Raji (cell line): Measurements from ENCODE around the gene C1QTNF7.

ENCODE experiments used
- POLR2A ChIP-seq: IDR thresholded peaks from 2 replicates; pipeline ENCODE4 v1.6.1; 2011; ENCODE audit warnings: low read depth, low read length, control low read depth; ENCODE audit not compliant: insufficient read depth

C1QTNF7 gene

GRCh38 chr4:15405018-15405417, 22.8 kb upstream of the C1QTNF7 start:
- no peak for TF ChIP-seq POLR2A

GRCh38 chr4:15410750-15411149, 17.1 kb upstream of the C1QTNF7 start:
- no peak for TF ChIP-seq POLR2A

GRCh38 chr4:15412461-15412860, 15.4 kb upstream of the C1QTNF7 start:
- TF ChIP-seq POLR2A, result no peak

- TF ChIP-seq POLR2A, result no peak
Measured at GRCh38 chr4:15413010-15413622, 14.7 kb upstream of the C1QTNF7 start.

- no peak for TF ChIP-seq POLR2A
Measured at GRCh38 chr4:15413623-15414019, 14.2 kb upstream of the C1QTNF7 start.

- no peak for TF ChIP-seq POLR2A
Measured at GRCh38 chr4:15414551-15415091, 13.2 kb upstream of the C1QTNF7 start.

GRCh38 chr4:15416357-15417232, 11.2 kb upstream of the C1QTNF7 start:
- no peak for TF ChIP-seq POLR2A

GRCh38 chr4:15417233-15417660, 10.6 kb upstream of the C1QTNF7 start:
- no peak for TF ChIP-seq POLR2A

GRCh38 chr4:15418956-15419355, 8.9 kb upstream of the C1QTNF7 start:
- TF ChIP-seq POLR2A, result no peak

- TF ChIP-seq POLR2A, result no peak
Measured at GRCh38 chr4:15420642-15421041, 7.2 kb upstream of the C1QTNF7 start.

GRCh38 chr4:15423285-15423711, 4.5 kb upstream of the C1QTNF7 start:
- TF ChIP-seq POLR2A, result no peak

GRCh38 chr4:15425520-15425919, 2.3 kb upstream of the C1QTNF7 start:
- no peak for TF ChIP-seq POLR2A

GRCh38 chr4:15427161-15427560, 672 bp upstream of the C1QTNF7 start:
- TF ChIP-seq POLR2A, result no peak

GRCh38 chr4:15428611-15429010, 778 bp downstream of the C1QTNF7 start:
- no peak for TF ChIP-seq POLR2A

- TF ChIP-seq POLR2A, result no peak
Measured at GRCh38 chr4:15434091-15434490, 6.3 kb downstream of the C1QTNF7 start.

- no peak for TF ChIP-seq POLR2A
Measured at GRCh38 chr4:15434676-15435075, 6.8 kb downstream of the C1QTNF7 start.
